Fibroblast of upper back skin (primary cell): ENCODE data around the gene CCL24.
"Not testable (repeated sequence)": the region's sequence is repeated elsewhere in the genome, so short reads cannot be mapped to it uniquely, and the experiment has no call there.

Experiments used
- DNase-seq: peaks from one replicate; pipeline ENCODE4 v3.0.0-alpha.2; 2013

CCL24 gene

DNA sequence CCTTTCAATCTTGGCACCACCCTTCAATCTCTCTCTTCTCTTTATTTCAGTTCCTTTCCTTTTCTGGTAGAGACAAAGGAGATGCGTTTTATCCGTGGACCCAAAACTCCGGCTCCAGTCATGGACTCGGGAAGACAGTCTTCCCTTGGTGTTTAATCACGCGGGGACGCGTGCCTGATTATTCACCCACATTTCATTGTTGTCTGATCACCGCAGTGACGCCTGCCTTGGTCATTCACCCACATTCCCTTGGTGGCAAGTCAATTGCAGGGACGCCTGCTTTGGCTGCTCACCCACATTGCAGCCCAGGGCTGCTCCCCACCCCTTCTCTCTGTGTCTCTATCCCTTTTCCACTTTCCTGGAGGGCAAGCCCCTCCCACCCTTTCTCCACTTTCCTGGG lies 34.1 kb downstream of the CCL24 start:
- DNase-seq = not testable (repeated sequence)

DNA sequence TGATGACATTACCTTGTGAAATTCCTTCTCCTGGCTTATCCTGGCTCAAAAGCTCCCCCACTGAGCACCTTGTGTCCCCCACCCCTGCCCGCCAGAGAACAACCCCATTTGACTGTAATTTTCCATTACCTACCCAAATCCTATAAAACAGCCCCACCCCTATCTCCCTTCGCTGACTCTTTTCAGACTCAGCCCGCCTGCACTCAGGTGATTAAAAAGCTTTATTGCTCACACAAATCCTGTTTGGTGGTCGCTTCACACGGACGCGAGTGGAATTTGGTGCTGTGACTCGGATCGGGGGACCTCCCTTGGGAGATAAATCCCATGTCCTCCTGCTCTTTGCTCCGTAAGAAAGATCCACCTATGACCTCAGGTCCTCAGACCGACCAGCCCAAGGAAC lies 34.6 kb downstream of the CCL24 start:
- not testable (repeated sequence) for DNase-seq

DNA sequence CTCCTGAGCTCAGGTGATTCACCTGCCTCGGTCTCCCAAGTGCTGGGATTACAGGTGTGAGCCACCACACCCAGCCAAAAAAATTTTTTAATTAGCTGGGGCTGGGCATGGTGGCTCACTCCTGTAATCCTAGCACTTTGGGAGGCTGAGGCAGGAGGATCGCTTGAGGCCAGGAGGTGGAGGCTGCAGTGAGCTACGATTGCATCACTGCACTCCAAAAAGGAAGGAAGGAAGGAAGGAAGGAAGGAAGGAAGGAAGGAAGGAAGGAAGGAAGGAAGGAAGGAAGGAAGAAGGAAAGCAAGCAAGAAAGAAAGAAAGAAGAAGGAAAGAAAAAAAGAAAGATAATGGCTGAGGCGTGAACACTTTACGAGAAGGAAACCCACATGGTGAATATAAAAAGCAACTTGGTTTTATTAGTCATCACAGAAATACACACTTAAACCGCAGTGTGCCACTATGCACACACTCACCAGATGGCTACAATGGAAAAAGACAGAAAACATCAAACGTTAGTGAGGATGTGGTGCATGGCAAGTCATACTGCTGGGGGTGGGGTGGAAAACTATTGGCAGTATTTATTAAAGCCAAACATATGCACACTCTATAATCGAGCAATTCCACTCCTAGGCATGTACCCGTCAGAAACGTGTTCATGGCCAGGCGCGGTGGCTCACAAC lies 37.2 kb downstream of the CCL24 start:
- DNase-seq = peak; percentile 95

DNA sequence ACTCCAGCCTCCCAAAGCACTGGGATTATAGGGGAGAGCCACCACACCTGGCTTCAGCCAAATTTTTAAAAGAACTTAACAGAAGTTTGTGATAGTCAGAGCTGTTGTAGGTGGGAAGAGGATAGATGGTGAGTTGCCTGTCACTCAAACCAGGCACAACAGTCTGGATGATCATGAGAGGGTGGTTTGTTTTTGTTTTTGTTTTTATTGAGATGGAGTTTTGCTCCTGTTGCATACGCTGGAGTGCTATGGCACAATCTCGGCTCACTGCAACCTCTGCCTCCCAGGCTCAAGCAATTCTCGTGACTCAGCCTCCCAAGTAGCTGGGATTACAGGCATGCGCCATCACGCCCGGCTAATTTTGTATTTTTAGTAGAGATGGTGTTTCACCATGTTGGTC lies 39.6 kb downstream of the CCL24 start:
- not testable (repeated sequence) for DNase-seq

DNA sequence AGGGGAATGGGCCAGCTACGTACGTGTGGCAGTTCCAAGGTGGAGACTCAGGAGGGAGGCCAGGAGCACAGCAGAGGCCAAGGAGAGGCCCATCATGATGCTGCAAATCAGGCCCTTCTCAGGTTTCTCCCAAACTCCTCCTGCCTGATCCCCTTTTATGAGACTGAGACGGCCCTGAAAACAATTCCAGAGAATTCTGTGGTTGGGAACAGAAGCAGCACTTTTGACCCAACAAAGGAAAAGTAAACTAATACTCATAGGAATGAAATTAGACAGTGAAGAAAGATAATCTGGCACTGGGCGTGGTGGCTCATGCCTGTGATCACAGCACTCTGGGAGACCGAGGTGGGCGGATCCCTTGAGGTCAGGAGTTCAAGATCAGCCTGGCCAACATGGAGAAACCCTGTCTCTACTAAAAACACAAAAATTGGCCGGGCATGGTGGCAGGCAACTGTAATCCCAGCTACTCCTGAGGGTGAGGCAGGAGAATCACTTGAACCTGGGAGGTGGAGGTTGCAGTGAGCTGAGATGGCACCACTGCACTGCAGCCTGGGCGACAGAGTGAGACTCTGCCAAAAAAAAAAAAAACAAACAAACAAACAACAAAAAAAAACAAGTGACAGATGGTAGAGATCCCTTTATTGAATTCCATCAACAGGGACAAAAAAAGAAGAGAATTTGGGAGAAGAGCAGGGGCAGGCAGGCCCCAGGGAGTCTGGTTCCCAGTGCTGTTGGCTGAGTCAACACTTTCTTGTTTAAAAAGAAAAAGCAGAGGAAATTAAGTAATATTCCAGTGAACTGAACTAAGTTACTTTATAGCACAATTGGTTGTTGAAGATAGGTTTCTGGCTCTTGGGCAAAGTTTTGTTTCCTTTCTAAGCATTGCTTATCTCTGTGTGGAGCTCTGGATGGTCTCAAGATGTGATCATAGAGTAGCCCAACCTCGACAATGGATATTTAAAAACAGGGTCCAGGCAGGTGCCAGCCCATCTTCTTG lies 41.2 kb downstream of the CCL24 start, which contains the start of gene CCL26:
Gene CCL26 (minus strand): TSS at position 131 of the 997 bp plus-strand sequence. CDS start 35 bp downstream, at position 96.
- peak; percentile 93 for DNase-seq

DNA sequence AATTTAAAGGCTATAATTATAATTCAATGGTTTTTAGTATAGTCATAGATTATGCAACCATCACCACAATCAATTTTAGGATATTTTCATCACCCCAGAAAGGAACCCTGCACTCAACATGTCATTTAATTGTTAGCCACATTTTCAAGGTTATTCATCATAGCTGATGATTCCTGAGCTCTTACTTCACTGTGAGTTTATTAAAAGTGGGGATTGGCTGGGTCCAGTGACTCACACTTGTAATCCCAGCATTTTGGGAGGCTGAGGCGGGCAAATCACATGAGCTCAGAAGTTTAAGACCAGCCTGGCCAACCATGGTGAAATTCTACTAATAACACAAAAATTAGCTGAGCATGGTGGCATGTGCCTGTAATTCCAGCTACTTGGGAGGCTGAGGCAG lies 42.4 kb downstream of the CCL24 start:
- peak; percentile 89 for DNase-seq

DNA sequence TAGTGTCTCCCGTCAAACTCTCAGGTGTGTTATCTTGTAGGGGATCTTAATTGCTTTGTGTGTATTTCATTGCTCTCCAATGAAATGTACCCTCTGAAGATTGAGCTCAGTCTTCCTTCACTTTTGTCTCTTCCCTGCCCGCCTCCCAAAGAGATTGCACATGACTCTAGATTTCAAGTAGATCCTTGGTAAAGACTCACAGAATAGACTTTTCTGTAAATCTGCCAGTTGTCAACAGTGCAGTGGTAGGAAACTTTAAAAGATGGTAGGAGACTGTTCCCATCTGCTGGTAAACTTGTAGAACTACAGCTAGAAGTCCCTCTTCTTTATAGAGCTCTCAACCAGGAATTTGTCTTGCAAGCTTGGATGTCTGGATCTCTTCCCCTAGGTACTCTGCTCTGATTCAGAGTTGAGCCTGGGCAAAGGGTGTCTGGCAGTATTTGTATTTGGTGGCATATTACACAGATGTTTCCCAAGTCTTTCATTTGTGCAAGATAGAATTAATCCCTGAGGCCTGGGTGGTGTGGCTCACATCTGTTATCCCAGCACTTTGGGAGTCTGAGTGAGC lies 51.2 kb downstream of the CCL24 start:
- peak; percentile 78 for DNase-seq

DNA sequence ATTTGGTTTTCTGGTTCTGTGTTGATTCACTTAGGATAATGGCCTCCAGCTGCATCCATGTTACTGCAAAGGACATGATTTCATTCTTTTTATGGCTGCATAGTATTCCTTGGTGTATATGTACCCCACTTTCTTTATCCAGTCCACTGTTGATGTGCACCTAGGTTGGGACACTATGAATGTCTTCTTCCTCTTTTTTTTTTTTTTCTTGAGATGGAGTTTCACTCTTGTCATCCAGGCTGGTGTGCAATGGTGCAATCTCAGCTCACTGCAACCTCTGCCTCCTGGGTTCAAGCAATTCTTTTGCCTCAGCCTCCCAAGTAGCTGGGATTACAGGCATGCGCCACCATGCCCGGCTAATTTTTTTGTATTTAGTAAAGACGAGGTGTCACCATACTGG lies 51.8 kb downstream of the CCL24 start:
- DNase-seq = not testable (repeated sequence)
